SK-N-SH treated with all-trans-retinoic acid at 6 μM for 48 hours (cell line): ENCODE results near the gene CCDC107.
"Not testable (repeated sequence)": the region's sequence is repeated elsewhere in the genome, so short reads cannot be mapped to it uniquely, and the experiment has no call there.

Experiments
- TOX ChIP-seq: fragments of 250-450 bp; sonication (Bioruptor Pico); IDR thresholded peaks from 2 replicates; pipeline ENCODE4 v1.8.0; 2021; ENCODE audit warnings: mild to moderate bottlenecking, moderate library complexity, borderline replicate concordance
- ZFP30 ChIP-seq: fragments of 450-650 bp; formaldehyde crosslinking; IDR thresholded peaks from 2 replicates; pipeline ENCODE4 v1.5.0; 2022; ENCODE audit warnings: mild to moderate bottlenecking, moderate library complexity
- TF ChIP-seq, protein P1 (sequence below): fragments of 250-450 bp; sonication (Bioruptor Pico); IDR thresholded peaks from 2 replicates; pipeline ENCODE4 v1.8.0; 2020; ENCODE audit warnings: mild to moderate bottlenecking, moderate library complexity, borderline replicate concordance

DNA sequence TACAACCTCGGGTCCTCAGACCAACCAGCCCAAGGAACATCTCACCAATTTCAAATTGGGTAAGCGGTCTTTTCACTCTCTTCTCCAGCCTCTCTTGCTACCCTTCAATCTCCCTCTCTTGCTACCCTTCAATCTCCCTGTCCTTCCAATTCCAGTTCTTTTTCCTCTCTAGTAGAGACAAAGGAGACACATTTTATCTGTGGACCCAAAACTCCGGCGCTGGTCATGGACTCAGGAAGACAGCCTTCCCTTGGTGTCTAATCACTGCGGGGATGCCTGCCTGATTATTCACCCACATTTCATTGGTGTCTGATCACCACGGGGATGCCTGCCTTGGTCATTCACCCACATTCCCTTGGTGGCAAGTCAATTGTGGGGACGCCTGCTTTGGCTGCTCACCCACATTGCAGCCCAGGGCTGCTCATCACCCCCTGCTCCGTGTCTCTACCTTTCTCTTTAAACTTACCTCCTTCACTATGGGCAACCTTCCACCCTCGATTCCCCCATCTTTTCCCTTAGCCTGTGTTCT lies 20.6 kb upstream of the CCDC107 start:
- not testable (repeated sequence) for TF ChIP-seq TOX, ZFP30 (CRISPR knock-in tag)
- TF ChIP-seq, protein P1, sequence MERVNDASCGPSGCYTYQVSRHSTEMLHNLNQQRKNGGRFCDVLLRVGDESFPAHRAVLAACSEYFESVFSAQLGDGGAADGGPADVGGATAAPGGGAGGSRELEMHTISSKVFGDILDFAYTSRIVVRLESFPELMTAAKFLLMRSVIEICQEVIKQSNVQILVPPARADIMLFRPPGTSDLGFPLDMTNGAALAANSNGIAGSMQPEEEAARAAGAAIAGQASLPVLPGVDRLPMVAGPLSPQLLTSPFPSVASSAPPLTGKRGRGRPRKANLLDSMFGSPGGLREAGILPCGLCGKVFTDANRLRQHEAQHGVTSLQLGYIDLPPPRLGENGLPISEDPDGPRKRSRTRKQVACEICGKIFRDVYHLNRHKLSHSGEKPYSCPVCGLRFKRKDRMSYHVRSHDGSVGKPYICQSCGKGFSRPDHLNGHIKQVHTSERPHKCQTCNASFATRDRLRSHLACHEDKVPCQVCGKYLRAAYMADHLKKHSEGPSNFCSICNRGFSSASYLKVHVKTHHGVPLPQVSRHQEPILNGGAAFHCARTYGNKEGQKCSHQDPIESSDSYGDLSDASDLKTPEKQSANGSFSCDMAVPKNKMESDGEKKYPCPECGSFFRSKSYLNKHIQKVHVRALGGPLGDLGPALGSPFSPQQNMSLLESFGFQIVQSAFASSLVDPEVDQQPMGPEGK (CRISPR knock-in tag), result not testable (repeated sequence)
